ENCODE measurements around the gene CRYL1.

CRYL1 gene

DNA sequence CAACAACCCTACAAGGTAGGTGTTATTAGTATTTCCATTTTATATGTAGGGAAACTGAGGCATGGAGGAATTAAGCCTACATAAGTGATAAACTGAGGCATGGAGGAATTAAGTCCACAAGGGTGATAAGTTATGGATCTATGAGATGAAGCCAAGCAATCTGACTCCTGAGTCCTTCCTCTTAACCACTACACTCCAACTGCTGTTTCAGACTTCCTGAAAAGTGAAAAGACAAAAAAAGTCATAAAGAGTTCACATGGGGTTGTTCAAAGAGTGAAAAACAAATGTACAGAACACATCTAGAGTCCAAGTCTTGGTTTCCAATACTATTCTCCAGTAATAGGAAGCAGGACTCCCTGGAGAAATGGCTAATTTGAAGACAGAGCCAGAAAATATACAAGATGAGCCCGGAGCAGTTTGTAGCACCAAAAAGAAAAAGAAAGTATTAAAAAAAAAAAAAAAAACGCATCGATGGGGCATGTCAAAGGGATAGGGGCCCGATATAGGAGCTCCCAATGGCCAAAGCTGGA, 12.1 kb downstream of the CRYL1 start:
- DNase-seq (ENCODE audit: insufficient read length, low spot score), result no peak
- TF ChIP-seq, protein P1, sequence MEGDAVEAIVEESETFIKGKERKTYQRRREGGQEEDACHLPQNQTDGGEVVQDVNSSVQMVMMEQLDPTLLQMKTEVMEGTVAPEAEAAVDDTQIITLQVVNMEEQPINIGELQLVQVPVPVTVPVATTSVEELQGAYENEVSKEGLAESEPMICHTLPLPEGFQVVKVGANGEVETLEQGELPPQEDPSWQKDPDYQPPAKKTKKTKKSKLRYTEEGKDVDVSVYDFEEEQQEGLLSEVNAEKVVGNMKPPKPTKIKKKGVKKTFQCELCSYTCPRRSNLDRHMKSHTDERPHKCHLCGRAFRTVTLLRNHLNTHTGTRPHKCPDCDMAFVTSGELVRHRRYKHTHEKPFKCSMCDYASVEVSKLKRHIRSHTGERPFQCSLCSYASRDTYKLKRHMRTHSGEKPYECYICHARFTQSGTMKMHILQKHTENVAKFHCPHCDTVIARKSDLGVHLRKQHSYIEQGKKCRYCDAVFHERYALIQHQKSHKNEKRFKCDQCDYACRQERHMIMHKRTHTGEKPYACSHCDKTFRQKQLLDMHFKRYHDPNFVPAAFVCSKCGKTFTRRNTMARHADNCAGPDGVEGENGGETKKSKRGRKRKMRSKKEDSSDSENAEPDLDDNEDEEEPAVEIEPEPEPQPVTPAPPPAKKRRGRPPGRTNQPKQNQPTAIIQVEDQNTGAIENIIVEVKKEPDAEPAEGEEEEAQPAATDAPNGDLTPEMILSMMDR (IDR thresholded peaks at IDR 0.05; ENCODE audit: insufficient read depth, missing control alignments), result no peak
- no peak for FAIRE-seq

DNA sequence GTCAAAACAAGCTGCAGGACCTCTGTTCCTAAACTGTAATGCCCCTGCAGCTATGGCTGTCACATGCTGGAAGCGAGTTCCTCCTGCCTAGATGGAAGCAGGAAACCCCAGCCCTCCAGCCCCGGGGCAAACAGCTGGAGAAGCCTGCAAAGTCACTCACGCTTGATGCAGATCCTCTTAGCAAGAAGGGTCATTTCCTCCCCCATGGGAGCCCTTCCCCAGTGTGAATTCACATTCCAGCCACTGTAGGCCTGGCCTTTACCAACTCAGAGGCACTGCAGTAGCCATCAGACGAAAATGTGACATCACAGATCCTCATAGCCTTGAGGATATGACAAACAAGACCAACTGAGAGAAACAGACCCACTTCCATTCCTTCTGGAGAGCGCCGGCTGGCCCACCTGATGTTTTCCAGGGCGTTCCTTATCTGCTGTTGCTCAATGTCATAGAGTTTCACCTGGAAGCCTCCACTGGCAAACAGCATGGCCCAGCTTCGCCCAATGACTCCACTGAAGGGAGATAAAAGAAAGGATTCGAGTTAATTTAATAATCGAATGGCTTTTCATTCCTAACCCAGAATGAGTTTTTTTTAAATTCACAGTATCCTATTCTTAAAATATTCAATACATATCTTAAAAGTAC, 13.5 kb downstream of the CRYL1 start:
- TF ChIP-seq, protein P1 (IDR thresholded peaks at IDR 0.05; ENCODE audit: insufficient read depth, missing control alignments), result no peak
- DNase-seq (ENCODE audit: insufficient read length, low spot score), result no peak
- FAIRE-seq, result no peak

DNA sequence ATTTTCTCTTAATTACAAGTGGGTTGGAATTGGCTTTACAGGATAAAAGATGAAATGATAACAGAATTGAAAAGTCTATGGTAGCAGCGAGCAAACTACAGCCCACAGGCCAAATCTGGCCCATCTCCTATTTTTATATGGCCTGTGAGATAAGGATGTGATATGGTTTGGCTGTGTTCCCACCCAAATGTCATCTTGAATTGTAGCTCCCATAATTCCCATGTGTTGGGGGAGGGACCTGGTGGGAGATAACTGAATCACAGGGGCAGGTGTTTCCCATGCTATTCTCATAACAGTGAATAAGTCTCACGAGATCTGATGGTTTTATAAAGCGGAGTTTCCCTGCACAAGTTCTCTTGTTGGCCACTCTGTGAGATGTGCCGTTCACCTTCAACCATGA, 19.0 kb downstream of the CRYL1 start:
- FAIRE-seq, result no peak
- no peak for DNase-seq (ENCODE audit: insufficient read length, low spot score)
- TF ChIP-seq, protein P1 (IDR thresholded peaks at IDR 0.05; ENCODE audit: insufficient read depth, missing control alignments), result no peak

DNA sequence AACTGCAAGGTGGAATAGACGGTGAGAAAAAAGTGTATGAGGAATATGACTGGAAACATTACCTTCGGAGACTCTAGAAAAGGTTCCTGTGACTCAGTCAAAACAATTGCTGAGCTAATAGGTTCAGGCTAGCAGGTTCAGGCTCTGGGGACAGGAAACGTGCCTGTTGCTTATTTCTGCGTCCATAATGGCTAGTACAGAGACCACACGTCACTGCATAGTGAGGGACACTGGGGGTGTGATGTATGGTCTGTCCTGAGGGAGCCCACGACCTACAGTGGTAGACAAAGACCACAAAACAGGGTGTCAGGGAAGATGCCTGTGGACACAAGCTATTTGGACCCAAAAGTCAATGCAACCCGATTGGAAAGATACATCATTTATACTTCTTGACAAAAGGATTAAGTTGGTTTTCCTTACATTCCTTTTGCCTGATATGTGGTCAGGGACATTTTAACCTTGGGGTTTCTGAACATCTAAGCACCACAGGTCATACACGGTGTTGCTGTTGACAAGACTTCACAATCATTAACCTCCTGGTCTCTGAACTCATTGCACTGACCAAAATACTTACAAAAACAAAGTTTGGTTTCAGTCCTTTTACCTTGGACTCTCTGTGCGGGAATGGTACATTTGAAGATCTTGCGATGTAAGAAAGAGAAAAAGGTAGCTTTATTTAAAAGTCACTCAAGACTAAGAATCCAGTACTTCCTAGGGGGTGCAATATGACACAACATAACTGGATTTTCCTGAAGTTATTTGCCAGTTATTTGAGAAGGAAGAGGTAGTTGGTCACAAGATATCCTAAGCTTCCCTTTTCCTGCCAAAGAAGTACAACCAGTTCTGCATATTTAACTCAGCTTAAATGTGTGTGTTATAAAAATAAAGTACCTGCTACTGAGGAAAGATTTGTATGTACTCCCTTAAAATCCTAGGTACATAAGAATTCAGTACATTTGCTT, 20.0 kb downstream of the CRYL1 start:
- TF ChIP-seq, protein P1 (IDR thresholded peaks at IDR 0.05; ENCODE audit: insufficient read depth, missing control alignments), result no peak
- no peak for FAIRE-seq
- no peak for DNase-seq (ENCODE audit: insufficient read length, low spot score)

- DNase-seq (ENCODE audit: insufficient read length, low spot score) (no peak), FAIRE-seq (no peak)
- TF ChIP-seq, protein P1 (IDR thresholded peaks at IDR 0.05; ENCODE audit: insufficient read depth, missing control alignments), result no peak
Observed at GRCh38 chr13:20503088-20504083, 22.3 kb downstream of the CRYL1 start.

- DNase-seq (ENCODE audit: insufficient read length, low spot score), result no peak
- FAIRE-seq, result no peak
- TF ChIP-seq, protein P1 (IDR thresholded peaks at IDR 0.05; ENCODE audit: insufficient read depth, missing control alignments), result no peak
Observed at GRCh38 chr13:20501592-20501991, 24.1 kb downstream of the CRYL1 start.

Measured in D721Med (cell line).